MCF 10A (cell line): ENCODE measurements around the gene TRIM8. TPM values are rescaled to one million over a fixed set of nuclear protein-coding genes. Genes with fewer than 3 reads are reported as not detected.
A peak's percentile ranks its signal among the peaks of the same experiment; 100 is the strongest.

Experiments
- BruUV-seq: library from RNA; stranded (reverse); fragments of 400-500 nt; replicated peaks from 2 replicates; lab custom pipeline; 2021; lab: Mats Ljungman, UMichigan
- CTCF ChIA-PET: fragments of 300-600 bp; sonication (Branson Sonifier 250); formaldehyde crosslinking; extraction: SDS; loops from one replicate; lab custom pipeline; 2021; ENCODE audit warnings: antibody characterized with exemption, inconsistent platforms; lab: Yijun Ruan, JAX
- POLR2A ChIA-PET: fragments of 300-600, 350-650 bp; sonication (Branson Sonifier 250); formaldehyde crosslinking; extraction: SDS; loops from one replicate; lab custom pipeline; 2020; ENCODE audit warnings: antibody characterized with exemption, inconsistent platforms; lab: Yijun Ruan, JAX
- DNase-seq: peaks from one replicate; pipeline ENCODE4 v3.0.0-alpha.2; 2018; ENCODE audit not compliant: unreplicated experiment
- H3K27ac Mint-ChIP-seq: one replicate; pipeline ENCODE4 v1.8.0; 2022; ENCODE audit warnings: mild to moderate bottlenecking, low read depth, mixed read lengths; ENCODE audit not compliant: unreplicated experiment
- H3K27me3 Mint-ChIP-seq: one replicate; pipeline ENCODE4 v1.8.0; 2022; ENCODE audit warnings: mixed read lengths; ENCODE audit not compliant: insufficient read depth, unreplicated experiment
- H3K36me3 Mint-ChIP-seq: one replicate; pipeline ENCODE4 v1.8.0; 2022; ENCODE audit warnings: mild to moderate bottlenecking, moderate library complexity, mixed read lengths; ENCODE audit not compliant: insufficient read depth, unreplicated experiment
- H3K4me1 Mint-ChIP-seq: one replicate; pipeline ENCODE4 v1.8.0; 2022; ENCODE audit warnings: mixed read lengths; ENCODE audit not compliant: insufficient read depth, unreplicated experiment
- H3K4me3 Mint-ChIP-seq: one replicate; pipeline ENCODE4 v1.8.0; 2022; ENCODE audit warnings: mild to moderate bottlenecking, moderate library complexity, mixed read lengths; ENCODE audit not compliant: unreplicated experiment
- H3K9me3 Mint-ChIP-seq: one replicate; pipeline ENCODE4 v1.8.0; 2022; ENCODE audit warnings: mixed read lengths; ENCODE audit not compliant: unreplicated experiment
- intact Hi-C: fragments of 100-400 bp; cut with micrococcal nuclease; formaldehyde crosslinking; loops from 2 replicates; pipeline ENCODE4 v1.14.1; 2022
- total RNA-seq: library from RNA; stranded (reverse); gene quantifications from 2 replicates; pipeline ENCODE4 v1.2.3, GENCODE V29; 2022
- TF ChIP-seq, protein P1 (sequence below): fragments of 200-600 bp; IDR thresholded peaks from one replicate; pipeline ENCODE4 v1.8.0; 2022; ENCODE audit warnings: antibody characterized with exemption, mild to moderate bottlenecking; ENCODE audit not compliant: unreplicated experiment

TRIM8 gene
- total RNA-seq, 1 experiment from 2014 or later, result 78.1 TPM

DNA sequence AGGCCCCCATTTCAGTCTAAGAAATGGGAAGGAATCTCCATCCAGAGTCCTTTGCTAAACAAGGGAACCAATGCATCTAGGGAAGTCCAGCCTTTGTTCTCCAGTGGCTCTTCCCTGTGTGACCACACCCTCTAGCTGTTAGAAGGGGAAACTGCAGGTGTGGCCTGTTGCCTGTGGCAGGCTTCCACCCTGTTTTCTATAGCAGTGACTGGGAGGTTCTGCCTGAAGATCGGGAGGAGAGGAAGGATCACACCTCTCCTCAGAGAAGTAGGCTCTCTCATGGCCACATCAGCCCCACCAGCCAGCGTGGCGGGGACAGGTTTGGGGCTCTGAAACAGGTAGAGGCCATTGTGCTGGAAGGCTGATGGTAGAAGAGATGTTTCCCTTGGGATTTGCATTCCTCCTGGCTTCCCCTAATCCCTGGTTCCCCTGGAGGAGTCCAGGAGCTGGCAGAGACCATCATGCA lies 47.7 kb upstream of the TRIM8 start:
- Mint-ChIP-seq H3K36me3 (peaks cover 18% of the 10 kb centered on the region), H3K4me1 (no peaks in the 10 kb centered on the region), H3K27me3 (no peaks in the 10 kb centered on the region), H3K4me3 (no peak overlapping the region), H3K27ac (no peak overlapping the region), H3K9me3 (no peaks in the 10 kb centered on the region)
- CTCF ChIA-PET, result interaction anchor here (0.8 to 1.7 kb wide), 11 partner anchors 8 to 804 kb away, joined by 3 to 11 read pairs (median 4); partner anchors contain the start of genes ACTR1A and SUFU
- TF ChIP-seq, protein P1, sequence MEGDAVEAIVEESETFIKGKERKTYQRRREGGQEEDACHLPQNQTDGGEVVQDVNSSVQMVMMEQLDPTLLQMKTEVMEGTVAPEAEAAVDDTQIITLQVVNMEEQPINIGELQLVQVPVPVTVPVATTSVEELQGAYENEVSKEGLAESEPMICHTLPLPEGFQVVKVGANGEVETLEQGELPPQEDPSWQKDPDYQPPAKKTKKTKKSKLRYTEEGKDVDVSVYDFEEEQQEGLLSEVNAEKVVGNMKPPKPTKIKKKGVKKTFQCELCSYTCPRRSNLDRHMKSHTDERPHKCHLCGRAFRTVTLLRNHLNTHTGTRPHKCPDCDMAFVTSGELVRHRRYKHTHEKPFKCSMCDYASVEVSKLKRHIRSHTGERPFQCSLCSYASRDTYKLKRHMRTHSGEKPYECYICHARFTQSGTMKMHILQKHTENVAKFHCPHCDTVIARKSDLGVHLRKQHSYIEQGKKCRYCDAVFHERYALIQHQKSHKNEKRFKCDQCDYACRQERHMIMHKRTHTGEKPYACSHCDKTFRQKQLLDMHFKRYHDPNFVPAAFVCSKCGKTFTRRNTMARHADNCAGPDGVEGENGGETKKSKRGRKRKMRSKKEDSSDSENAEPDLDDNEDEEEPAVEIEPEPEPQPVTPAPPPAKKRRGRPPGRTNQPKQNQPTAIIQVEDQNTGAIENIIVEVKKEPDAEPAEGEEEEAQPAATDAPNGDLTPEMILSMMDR, result peak; percentile 86
- POLR2A ChIA-PET, result interaction anchor here (0.6 to 1.2 kb wide), 2 partner anchors 48 to 93 kb away, joined by 3 to 6 read pairs; partner anchors contain the start of genes SUFU and TRIM8
- DNase-seq, result peak; percentile 66
- intact Hi-C loops, result loop anchor here (2.0 to 5.0 kb wide), 2 partner anchors 46 to 94 kb away; partner anchors contain the start of genes ACTR1A, SUFU and TRIM8
- no TSS peak for BruUV-seq

DNA sequence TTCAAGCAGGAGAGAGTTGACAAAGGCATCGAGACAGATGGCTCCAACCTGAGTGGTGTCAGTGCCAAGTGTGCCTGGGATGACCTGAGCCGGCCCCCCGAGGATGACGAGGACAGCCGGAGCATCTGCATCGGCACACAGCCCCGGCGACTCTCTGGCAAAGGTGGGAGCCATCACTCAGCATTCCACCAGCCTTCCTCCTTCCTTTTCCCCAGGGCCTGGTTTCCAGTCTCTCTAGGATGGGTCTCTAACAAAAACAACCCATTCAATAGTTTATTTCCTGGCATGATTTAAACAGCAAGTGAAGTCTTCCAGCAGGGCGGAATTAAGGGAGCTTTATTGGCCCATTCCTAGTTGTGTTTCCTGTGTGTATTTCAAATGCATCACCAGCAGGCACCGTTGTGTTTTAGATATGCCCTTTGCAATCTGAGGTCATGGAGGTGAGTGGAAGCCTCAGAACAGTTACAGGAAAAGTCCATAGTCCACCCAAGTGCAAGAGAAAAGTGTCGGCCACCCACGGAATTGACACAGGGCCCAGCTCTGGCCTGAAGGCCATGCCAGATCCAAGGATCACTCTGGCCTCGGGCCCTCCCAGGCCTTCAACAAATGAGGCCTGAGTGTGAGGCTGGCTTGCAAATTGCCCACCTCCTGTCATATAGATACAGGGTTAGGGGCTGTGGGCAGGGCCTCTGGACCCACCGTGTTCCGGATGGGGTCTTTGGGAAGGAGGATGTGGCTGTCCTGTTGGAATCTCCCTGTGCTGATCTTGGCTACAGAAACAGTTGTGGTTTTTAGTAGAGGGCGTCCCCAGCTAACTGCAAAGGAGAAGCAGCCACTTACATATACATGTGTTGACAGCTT lies 46.9 kb upstream of the TRIM8 start:
- POLR2A ChIA-PET, result interaction anchor here (1.2 kb wide), 1 partner anchor 94 kb away, joined by 6 read pairs; the partner anchor contains the start of gene SUFU
- H3K27me3 Mint-ChIP-seq, result no peaks in the 10 kb centered on the region
- no peaks in the 10 kb centered on the region for H3K9me3 Mint-ChIP-seq
- H3K4me3 Mint-ChIP-seq, result no peak overlapping the region
- CTCF ChIA-PET, result interaction anchor here (0.6 to 1.7 kb wide), 6 partner anchors 11 to 993 kb away, joined by 3 to 11 read pairs (median 3); partner anchors contain the start of gene SUFU
- H3K4me1 Mint-ChIP-seq, result no peaks in the 10 kb centered on the region
- intact Hi-C loops, result loop anchor here (2.0 to 5.0 kb wide), 2 partner anchors 45 to 95 kb away; partner anchors contain the start of genes ACTR1A, SUFU and TRIM8
- no TSS peak for BruUV-seq
- no peak for DNase-seq
- peaks cover 23% of the 10 kb centered on the region for H3K36me3 Mint-ChIP-seq
- TF ChIP-seq, protein P1, result no peak
- no peak overlapping the region for H3K27ac Mint-ChIP-seq

DNA sequence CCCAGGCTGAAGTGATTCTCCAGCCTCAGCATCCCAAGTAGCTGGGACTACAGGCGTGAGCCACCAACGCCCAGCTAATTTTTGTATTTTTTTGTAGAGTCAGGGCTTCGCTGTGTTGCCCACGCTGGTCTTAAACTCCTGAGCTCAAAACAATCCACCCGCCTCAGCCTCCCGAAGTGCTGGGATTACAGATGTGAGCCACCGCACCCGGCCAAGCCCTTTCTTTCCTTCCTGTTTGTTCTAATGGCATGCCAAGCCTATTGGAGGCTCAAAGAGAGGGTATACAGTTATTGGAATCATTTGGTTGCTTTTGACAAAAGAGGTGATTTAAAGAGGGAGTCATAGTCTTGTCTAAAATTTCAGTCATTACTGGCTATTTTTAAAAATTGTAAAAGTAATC lies 46.0 kb upstream of the TRIM8 start:
- ChIA-PET CTCF (no interaction called here), POLR2A (no interaction called here)
- no peak overlapping the region for H3K27ac Mint-ChIP-seq
- TF ChIP-seq, protein P1, result no peak
- no peaks in the 10 kb centered on the region for H3K4me1 Mint-ChIP-seq
- no peaks in the 10 kb centered on the region for H3K9me3 Mint-ChIP-seq
- peaks cover 23% of the 10 kb centered on the region for H3K36me3 Mint-ChIP-seq
- no peak for DNase-seq
- H3K27me3 Mint-ChIP-seq, result no peaks in the 10 kb centered on the region
- no peak overlapping the region for H3K4me3 Mint-ChIP-seq
- intact Hi-C loops, result loop anchor here (5.0 kb wide), 1 partner anchor 44 kb away; the partner anchor contains the start of gene TRIM8
- BruUV-seq, result no TSS peak
